ENCODE results near the gene PPFIA2. TPM values are rescaled to one million over a fixed set of nuclear protein-coding genes. Genes with fewer than 3 reads are reported as not detected.
A peak's percentile ranks its signal among the peaks of the same experiment; 100 is the strongest.

Gene PPFIA2
- total RNA-seq, 1 donor from 2014 or later, result 152 TPM

- FAIRE-seq (no peak), DNase-seq (ENCODE audit: low spot score in 2 of 2) (no peak)
Measured at GRCh38 chr12:81375969-81376368, 383.2 kb downstream of the PPFIA2 start.

- FAIRE-seq (no peak), DNase-seq (ENCODE audit: low spot score in 2 of 2) (no peak)
Measured at GRCh38 chr12:81370456-81370855, 388.7 kb downstream of the PPFIA2 start.

DNA sequence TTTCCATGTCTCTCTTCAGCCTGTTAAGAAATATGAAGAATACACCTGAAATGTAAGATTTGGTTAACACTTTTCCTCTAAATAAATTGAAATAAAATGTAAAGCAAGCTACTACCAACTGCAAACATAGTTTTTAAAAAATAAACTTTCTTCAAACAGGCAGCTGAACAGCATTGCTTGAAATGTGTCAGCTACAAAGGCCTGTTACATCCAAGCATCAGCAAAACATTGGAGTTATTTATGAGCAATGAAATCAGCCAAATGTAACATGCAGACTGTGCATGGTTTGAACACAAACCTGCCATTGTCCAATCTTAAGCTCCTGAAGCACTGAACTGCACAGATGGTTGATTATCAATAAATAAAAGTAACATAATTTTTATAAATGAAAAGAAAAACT is 390.0 kb downstream of the PPFIA2 start:
- FAIRE-seq (no peak), DNase-seq (ENCODE audit: low spot score in 2 of 2) (no peak)

DNA sequence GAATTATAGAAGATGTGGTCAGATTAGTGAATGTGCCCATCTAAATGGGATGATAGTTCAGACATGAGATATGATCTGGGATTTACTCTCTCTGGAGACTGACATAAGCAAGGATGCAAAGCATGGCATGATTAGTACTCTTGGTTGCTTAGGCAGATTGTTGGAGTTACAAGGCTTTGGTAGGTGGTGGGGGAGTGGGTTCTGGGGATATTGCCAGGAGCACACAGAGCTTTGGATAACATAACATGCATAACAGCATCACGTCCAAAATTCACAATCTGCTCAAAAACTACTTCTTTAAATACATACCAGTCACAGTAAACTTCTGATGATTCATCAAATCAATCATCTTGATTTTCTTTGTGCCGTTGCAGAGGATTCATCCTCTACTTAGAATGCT is 393.9 kb downstream of the PPFIA2 start:
- DNase-seq (ENCODE audit: low spot score in 2 of 2) (no peak), FAIRE-seq (no peak)

- FAIRE-seq, result peak; percentile 86
- DNase-seq (ENCODE audit: low spot score in 2 of 2), result no peak
Measured at GRCh38 chr12:81360916-81361315, 398.2 kb downstream of the PPFIA2 start.

DNA sequence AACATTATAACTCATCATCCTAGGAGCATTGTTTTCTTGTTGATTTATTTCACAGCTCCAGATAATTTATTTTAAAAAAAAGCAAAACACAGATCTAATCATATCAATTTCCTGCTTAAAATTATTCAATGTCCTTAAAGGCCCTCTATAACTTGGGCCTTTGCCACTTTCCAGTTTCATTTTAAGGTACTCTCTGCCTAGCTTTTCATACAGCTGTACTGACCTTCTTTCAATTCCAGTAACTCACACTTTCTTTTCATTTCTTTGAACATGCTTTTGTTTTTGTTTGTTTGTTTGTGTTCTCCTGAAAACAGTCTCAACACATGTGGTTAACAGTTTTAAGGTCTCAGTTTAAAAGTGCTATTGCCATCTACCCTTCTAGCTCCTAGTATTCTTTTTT is 399.4 kb downstream of the PPFIA2 start:
- FAIRE-seq, result no peak
- no peak for DNase-seq (ENCODE audit: low spot score in 2 of 2)

DNA sequence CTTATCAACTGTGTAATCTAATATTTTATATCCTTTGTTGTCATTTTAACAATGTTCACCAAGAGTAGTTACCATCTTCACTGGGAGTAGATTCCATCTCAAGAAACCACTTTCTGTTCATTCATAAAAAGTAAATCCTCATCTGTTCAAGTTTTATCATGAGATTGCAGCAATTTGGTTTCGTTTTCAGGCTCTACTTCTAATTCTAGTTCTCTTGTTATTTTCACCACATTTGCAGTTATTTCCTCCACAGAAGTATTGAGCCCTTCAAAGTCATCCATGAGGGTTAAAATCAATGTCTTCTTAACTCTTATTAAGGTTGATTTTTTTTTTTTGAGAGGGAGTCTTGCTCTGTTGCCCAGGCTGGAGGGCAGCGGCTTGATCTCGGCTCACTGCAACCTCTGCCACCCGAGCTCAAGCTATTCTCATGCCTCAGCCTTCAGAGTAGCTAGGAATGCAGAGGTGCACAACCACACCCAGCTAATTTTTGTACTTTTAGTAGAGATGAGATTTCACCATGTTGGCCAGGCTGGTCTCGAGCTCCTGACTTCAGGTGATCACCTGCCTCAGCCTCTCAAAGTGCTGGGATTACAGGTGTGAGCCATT is 404.7 kb downstream of the PPFIA2 start:
- DNase-seq (ENCODE audit: low spot score in 2 of 2), result no peak
- no peak for FAIRE-seq

DNA sequence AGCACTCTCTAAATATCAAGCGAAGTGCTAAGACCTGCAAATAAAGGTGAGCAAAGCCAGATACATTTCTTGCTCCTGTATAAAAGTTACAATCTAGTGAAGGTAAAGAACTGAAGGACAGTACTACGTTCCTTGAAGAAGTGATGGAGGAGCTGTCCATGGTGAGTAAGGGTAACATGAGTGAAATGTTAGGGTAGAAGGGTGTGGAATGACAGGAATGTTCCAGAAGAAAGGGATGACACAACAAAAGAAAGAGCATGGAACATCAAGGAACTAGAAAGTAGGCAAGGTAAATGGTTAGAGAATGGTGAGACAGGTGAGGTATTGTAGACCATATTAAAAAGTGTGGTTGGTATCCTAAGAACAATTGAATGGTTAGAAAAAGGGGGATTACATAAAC is 408.8 kb downstream of the PPFIA2 start:
- FAIRE-seq (no peak), DNase-seq (ENCODE audit: low spot score in 2 of 2) (no peak)

- FAIRE-seq, result no peak
- DNase-seq (ENCODE audit: low spot score in 2 of 2), result no peak
Measured at GRCh38 chr12:81347404-81347803, 411.7 kb downstream of the PPFIA2 start.

DNA sequence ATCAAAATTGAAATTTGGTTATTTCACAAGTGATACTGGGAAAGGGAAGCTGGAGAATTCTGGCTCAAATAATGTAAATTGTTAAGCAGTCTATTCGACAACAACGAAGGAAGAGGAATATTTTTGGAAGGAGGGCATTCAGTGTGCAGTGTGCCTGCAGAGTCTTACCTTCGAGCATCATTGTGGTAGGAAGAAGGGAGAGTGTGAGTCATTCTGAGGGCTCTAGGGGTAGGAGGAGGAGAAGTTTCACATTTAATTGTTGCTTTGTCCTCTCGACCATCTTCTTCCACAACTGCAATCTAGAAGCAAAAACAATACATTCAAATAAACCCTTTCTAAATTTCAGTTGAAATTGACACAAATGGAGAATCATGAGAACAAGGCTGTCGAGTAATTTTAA is 418.2 kb downstream of the PPFIA2 start:
- no peak for DNase-seq (ENCODE audit: low spot score in 2 of 2)
- FAIRE-seq, result no peak

GRCh38 chr12:81339071-81339470 is 420.1 kb downstream of the PPFIA2 start:
- no peak for DNase-seq (ENCODE audit: low spot score in 2 of 2)

DNA sequence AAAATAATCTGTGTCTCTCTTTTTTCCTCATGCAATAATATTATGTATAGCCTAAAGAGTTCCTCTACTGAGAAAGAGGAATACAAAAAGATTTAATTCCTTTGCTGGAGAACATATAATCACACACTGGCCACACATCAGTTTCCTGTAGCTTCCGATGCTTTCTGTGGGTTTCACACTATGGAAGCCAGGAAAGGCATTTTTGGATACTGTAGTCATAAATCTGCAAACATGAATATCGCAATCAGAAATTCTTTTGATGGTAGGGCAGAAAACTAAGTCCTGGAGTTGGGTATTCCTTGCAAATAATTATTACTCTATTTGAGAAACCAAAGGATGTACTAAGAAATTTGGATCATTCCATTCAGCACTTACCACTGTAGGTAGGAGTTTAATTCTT is 421.3 kb downstream of the PPFIA2 start:
- FAIRE-seq, result no peak
- no peak for DNase-seq (ENCODE audit: low spot score in 2 of 2)

More at GRCh38 chr12:81339071-81339470, 420.1 kb downstream of the PPFIA2 start:
- no peak for FAIRE-seq

DNA sequence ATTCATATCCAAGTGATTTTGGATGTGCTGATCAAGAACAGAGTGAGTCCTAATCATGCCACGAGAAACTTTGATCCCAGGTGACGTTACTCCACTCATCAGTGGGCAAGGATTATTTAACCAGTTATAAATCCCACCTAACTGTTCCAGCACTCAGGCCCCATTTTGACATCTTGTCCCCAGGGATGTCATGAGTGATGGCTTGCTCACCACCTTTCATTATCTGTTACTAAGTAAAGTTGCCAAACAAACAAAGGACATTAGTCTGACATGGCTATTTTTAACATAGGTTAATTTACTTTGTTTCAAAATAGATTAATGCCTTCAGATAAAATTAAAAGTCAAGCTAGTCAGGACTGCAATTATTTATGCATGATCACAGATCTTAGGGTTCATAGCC is 425.3 kb downstream of the PPFIA2 start:
- FAIRE-seq, result no peak
- no peak for DNase-seq (ENCODE audit: low spot score in 2 of 2)

DNA sequence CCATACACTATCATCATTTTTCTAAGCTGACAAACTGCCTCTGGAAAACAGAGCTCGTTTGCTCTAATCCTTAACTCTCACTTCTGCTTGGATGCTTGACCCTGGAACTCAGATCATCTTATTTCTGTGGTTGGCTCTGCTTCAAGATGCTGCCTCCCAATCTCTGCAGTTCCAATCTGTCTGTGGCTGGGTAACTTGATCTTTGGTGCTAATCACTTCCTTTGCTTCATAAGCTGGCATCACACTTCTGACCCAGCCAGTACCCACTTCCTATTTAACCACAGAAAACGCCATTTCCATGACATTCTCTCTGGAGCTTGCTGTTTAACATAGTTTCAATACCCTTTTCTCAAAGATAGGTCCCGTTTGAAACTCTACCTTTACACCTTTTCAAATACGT is 427.1 kb downstream of the PPFIA2 start:
- DNase-seq (ENCODE audit: low spot score in 2 of 2) (no peak), FAIRE-seq (no peak)

DNA sequence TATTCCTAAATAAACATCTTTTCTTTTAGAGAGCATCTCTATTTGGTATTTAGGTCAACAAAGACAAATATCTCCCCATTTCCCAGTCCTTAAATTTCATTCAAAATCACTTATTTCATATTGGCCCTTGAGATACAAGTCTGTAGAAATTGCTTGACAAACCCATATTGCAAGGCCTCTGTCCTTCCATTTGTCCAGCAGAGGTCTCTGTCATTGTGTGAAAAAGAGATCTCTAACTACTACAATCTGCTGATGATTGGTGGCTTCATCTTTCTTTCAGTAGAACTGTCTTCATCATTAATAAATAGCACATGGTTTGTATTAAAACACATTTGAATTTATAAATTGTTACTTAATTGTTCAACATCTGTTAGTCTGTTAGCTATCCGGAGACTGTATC is 428.7 kb downstream of the PPFIA2 start:
- peak in 1 of 2 donors; percentile 1 for DNase-seq (ENCODE audit: low spot score in 2 of 2)
- peak; percentile 95 for FAIRE-seq

DNA sequence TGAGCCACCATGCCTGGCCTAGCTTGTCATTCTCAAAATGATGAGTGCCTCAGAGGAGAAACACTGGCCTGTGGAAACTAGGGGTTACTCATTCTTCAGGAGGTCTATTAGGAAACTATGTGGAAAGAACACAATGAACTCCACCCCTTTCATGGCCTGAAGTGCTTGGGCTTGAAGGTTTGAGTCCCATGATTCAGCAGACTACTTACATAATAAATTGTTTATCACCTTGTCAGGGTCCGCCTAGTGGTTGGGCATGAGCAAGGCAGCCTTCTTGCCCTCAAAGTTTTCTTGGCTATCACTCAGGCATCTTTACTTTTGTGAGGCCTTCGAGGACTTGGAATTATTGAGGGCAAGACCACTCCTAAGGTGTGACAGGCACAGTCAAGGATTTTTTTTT is 430.1 kb downstream of the PPFIA2 start:
- DNase-seq (ENCODE audit: low spot score in 2 of 2) (no peak), FAIRE-seq (no peak)

DNA sequence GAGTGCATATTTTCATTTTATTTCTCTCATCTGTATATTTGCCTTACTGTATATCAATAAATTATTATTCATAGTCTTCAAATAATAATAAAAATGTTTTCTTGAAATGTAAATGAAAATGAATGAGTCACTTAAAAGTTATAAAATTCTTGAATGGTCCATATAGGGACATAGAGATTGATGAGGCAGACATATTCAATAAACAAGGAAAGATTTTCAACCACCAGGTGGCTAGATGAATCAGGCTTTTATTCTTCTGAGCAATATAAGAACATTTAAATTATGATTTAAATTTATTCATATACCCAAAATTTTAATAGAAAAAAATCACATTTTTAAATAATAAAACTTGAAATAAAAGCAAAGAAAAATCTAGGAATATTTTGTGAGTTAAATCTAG is 431.7 kb downstream of the PPFIA2 start:
- DNase-seq (ENCODE audit: low spot score in 2 of 2), result no peak
- peak; percentile 91 for FAIRE-seq

DNA sequence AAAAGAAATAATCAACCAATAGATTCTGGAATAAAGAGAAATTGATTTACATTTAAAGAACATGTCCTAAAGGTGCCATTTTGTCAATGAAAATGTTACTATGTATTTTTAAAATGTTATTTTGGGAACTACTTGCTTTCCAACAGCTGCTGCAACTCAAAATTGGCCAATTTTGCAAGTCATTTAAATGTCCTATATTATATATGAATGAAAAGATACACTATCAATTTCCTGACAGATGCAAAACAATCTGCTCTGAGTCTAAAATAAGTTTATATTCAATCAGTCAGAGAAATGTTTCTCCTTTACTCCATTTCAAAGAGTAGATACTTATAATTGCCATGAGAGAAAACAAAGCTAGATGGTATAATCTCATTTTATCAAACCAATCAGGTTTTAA is 434.1 kb downstream of the PPFIA2 start:
- FAIRE-seq, result no peak
- DNase-seq (ENCODE audit: low spot score in 2 of 2), result no peak

- no peak for FAIRE-seq
Measured at GRCh38 chr12:81314903-81315531, 444.1 kb downstream of the PPFIA2 start.

DNA sequence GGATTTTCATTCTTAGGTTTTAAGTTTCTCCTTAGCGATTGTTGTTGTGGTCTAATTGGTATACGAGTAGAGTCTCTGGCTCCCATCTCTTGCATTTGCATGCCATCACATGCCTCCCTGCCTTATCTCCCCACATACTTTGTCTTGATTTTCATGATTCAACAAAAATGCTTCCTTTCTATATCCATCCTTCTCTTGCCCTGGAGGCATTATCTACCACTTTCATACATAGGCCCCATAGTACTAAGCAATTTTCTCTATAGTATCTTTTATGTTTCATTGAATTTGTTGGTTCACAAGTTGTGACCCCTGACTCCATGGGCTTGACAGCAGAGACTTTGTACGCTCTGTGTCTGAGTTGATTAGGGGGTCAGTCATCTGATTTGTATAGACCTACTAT is 455.2 kb downstream of the PPFIA2 start:
- DNase-seq (ENCODE audit: low spot score in 2 of 2), result no peak
- FAIRE-seq, result no peak

More at GRCh38 chr12:81314903-81315531, 444.1 kb downstream of the PPFIA2 start:
- no peak for DNase-seq (ENCODE audit: low spot score in 2 of 2)

DNA sequence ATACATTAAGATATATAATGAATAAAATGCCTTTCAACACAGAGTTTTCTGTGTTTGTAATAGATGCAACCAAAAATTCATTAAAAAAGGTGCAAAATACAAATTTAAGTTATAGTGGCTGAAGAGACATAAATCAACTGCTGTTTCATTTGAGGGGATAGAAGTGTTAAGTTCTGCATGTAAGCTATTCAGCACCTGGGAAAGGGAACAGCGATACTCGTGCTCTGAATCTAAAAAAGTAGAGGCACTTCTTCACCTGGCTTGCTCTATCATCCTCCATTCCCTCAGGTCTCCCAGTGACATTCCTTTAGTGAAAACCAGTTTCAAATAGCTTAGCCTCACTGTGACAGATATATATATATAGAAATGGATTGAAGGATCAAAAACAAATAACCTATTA is 458.7 kb downstream of the PPFIA2 start:
- FAIRE-seq (no peak), DNase-seq (ENCODE audit: low spot score in 2 of 2) (no peak)

DNA sequence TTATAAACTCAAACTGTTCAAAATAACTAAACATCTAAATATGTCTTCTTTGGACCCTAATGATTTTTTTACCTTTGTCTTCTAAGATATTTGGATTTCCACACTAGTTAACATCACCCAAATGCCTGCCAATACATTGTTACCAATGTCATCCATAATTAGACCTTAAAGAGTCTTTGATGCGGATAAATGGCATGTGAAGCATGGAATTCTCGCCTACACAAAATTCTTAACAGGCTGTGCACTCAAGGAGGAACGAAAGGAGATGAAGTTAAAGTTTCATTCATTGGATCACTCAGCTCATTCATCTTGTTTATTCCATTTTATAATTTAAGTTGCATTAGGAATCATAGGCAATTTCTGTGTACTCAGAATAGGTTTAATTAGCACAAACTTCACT is 461.5 kb downstream of the PPFIA2 start:
- DNase-seq (ENCODE audit: low spot score in 2 of 2) (no peak), FAIRE-seq (no peak)

Measured in frontal cortex (tissue), 4 donors.